Astrocyte (in vitro differentiated cells and primary cell): ENCODE data around the gene SYCN. TPM values are rescaled to one million over a fixed set of nuclear protein-coding genes. Genes with fewer than 3 reads are reported as not detected.

Source experiments
- DNase-seq: peaks from one replicate; pipeline ENCODE4 v3.0.0-alpha.2; 2010; ENCODE audit warnings: low read depth
- FAIRE-seq: peaks from 2 replicates; lab custom pipeline; 2011; peaks lifted over from hg19 to GRCh38; lab: Jason Lieb, UNC
- H2AFZ ChIP-seq: 2 replicates; pipeline ENCODE4 v1.6.0; 2012; ENCODE audit warnings: low read depth, low read length, inconsistent platforms
- H3K27ac ChIP-seq: 2 replicates; pipeline ENCODE4 v1.5.1; 2011; ENCODE audit warnings: low read depth, low read length, inconsistent platforms
- H3K27me3 ChIP-seq: 2 replicates; pipeline ENCODE4 v1.6.0; 2011; ENCODE audit warnings: low read length, inconsistent platforms; ENCODE audit not compliant: insufficient read depth
- H3K36me3 ChIP-seq: 2 replicates; pipeline ENCODE4 v1.5.1; 2011; ENCODE audit warnings: low read length, inconsistent platforms; ENCODE audit not compliant: insufficient read depth
- H3K4me1 ChIP-seq: 2 replicates; pipeline ENCODE4 v1.5.1; 2011; ENCODE audit warnings: low read length, inconsistent platforms; ENCODE audit not compliant: insufficient read depth
- H3K4me2 ChIP-seq: 2 replicates; pipeline ENCODE4 v1.6.0; 2012; ENCODE audit warnings: low read length, inconsistent platforms
- H3K4me3 ChIP-seq: 2 replicates; pipeline ENCODE4 v1.5.1; 2011; ENCODE audit warnings: low read depth, mild to moderate bottlenecking, low read length, inconsistent platforms; ENCODE audit not compliant: insufficient read depth
- H3K79me2 ChIP-seq: 2 replicates; pipeline ENCODE4 v1.6.0; 2012; ENCODE audit warnings: mild to moderate bottlenecking, low read length, inconsistent platforms; ENCODE audit not compliant: insufficient read depth
- H3K9ac ChIP-seq: 2 replicates; pipeline ENCODE4 v1.6.0; 2012; ENCODE audit warnings: mild to moderate bottlenecking, low read length, inconsistent platforms
- H3K9me3 ChIP-seq: 2 replicates; pipeline ENCODE4 v1.5.1; 2012; ENCODE audit warnings: low read depth, mild to moderate bottlenecking, low read length, inconsistent platforms; ENCODE audit not compliant: insufficient read depth
- H4K20me1 ChIP-seq: 2 replicates; pipeline ENCODE4 v1.6.0; 2012; ENCODE audit warnings: low read length, inconsistent platforms; ENCODE audit not compliant: insufficient read depth
- H3K27ac Mint-ChIP-seq: one replicate; pipeline ENCODE4 v1.8.0; 2021; ENCODE audit warnings: mild to moderate bottlenecking, mixed read lengths; ENCODE audit not compliant: unreplicated experiment
- H3K27me3 Mint-ChIP-seq: one replicate; pipeline ENCODE4 v1.8.0; 2021; ENCODE audit warnings: low read depth, mixed read lengths; ENCODE audit not compliant: unreplicated experiment
- H3K36me3 Mint-ChIP-seq: one replicate; pipeline ENCODE4 v1.8.0; 2021; ENCODE audit warnings: low read depth, mixed read lengths; ENCODE audit not compliant: unreplicated experiment
- H3K4me1 Mint-ChIP-seq: one replicate; pipeline ENCODE4 v1.8.0; 2021; ENCODE audit warnings: low read depth, mixed read lengths; ENCODE audit not compliant: unreplicated experiment
- H3K4me3 Mint-ChIP-seq: one replicate; pipeline ENCODE4 v1.8.0; 2021; ENCODE audit warnings: mild to moderate bottlenecking, moderate library complexity, mixed read lengths; ENCODE audit not compliant: unreplicated experiment
- H3K9me3 Mint-ChIP-seq: one replicate; pipeline ENCODE4 v1.8.0; 2021; ENCODE audit warnings: mild to moderate bottlenecking, mixed read lengths; ENCODE audit not compliant: unreplicated experiment
- EZH2 ChIP-seq: IDR thresholded peaks from 2 replicates; pipeline ENCODE4 v1.6.1; 2012; ENCODE audit warnings: mild to moderate bottlenecking, low read length, inconsistent platforms; ENCODE audit not compliant: insufficient read depth
- total RNA-seq: library from RNA; stranded (reverse); gene quantifications from 2 replicates; pipeline ENCODE4 v1.2.1, GENCODE V29; 2021
- TF ChIP-seq, protein P1 (sequence below): IDR thresholded peaks from 2 replicates; pipeline ENCODE4 v1.5.1; 2011; ENCODE audit warnings: low read depth, mild to moderate bottlenecking, inconsistent platforms, low read length, moderate library complexity; ENCODE audit not compliant: insufficient read depth

Gene SYCN
- total RNA-seq, 1 donor from 2014 or later = not detected

DNA sequence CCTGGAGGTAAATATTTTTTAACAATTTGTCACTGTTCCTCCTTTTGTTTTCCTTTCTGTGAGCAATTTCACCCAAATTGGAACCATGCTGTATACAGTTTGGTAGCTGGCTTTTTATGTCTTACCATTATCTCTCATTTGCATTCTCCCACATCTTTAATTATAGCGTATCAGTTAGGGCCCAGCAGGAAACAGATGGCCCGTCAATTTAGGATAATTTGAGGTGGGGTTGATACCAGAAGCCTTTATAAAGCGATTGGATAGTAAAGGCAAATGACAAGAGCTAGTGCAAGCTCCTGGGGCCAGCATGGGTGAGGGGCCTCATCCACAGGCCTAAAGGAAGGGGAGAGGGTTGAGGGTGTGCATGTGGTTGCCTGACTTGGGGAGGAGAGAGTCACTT lies 48.4 kb upstream of the SYCN start:
- Histone ChIP-seq H3K4me3 (no peak overlapping the region), H4K20me1 (no peaks in the 10 kb centered on the region), H3K27ac (no peak overlapping the region), H3K9ac (no peak overlapping the region), H3K36me3 (no peaks in the 10 kb centered on the region), H3K9me3 (no peaks in the 10 kb centered on the region), H3K4me1 (no peaks in the 10 kb centered on the region), H2AFZ (no peak overlapping the region), H3K4me2 (no peak overlapping the region), H3K27me3 (peaks cover 39% of the 10 kb centered on the region), H3K79me2 (no peaks in the 10 kb centered on the region)
- H3K4me3 Mint-ChIP-seq = no peak overlapping the region
- no peaks in the 10 kb centered on the region for H3K36me3 Mint-ChIP-seq
- peaks cover 68% of the 10 kb centered on the region for H3K27me3 Mint-ChIP-seq
- H3K4me1 Mint-ChIP-seq = no peaks in the 10 kb centered on the region
- peaks cover 3% of the 10 kb centered on the region for H3K9me3 Mint-ChIP-seq
- no peak for DNase-seq
- FAIRE-seq = no peak
- H3K27ac Mint-ChIP-seq = no peak overlapping the region
- no peak for TF ChIP-seq EZH2
- TF ChIP-seq, protein P1, sequence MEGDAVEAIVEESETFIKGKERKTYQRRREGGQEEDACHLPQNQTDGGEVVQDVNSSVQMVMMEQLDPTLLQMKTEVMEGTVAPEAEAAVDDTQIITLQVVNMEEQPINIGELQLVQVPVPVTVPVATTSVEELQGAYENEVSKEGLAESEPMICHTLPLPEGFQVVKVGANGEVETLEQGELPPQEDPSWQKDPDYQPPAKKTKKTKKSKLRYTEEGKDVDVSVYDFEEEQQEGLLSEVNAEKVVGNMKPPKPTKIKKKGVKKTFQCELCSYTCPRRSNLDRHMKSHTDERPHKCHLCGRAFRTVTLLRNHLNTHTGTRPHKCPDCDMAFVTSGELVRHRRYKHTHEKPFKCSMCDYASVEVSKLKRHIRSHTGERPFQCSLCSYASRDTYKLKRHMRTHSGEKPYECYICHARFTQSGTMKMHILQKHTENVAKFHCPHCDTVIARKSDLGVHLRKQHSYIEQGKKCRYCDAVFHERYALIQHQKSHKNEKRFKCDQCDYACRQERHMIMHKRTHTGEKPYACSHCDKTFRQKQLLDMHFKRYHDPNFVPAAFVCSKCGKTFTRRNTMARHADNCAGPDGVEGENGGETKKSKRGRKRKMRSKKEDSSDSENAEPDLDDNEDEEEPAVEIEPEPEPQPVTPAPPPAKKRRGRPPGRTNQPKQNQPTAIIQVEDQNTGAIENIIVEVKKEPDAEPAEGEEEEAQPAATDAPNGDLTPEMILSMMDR = no peak

DNA sequence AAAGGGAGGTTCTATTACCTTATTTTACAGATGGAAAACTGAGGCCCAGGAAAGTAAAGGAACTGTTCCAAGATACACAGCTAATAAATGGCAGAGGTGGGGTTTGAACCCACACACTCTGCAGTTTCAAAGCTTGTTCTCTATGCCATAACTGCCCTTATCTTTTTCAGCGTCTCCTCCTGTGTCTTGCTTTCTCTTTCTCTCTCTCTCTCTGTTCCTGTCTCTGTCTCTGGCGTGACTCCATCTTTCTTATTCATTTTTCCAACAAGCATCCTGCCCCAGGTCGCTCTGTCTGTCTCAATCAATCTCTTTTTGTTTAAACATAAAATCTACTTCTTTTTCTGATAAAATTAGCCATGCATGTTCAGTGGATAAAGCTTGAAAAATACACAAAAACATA lies 47.8 kb upstream of the SYCN start:
- no peaks in the 10 kb centered on the region for H3K79me2 ChIP-seq
- no peak overlapping the region for H3K9ac ChIP-seq
- Mint-ChIP-seq H3K27ac (no peak overlapping the region), H3K9me3 (peaks cover 3% of the 10 kb centered on the region), H3K27me3 (peaks cover 71% of the 10 kb centered on the region), H3K4me3 (no peak overlapping the region), H3K4me1 (no peaks in the 10 kb centered on the region), H3K36me3 (no peaks in the 10 kb centered on the region)
- DNase-seq (no peak), FAIRE-seq (no peak)
- no peaks in the 10 kb centered on the region for H4K20me1 ChIP-seq
- H3K27ac ChIP-seq = no peak overlapping the region
- H3K4me3 ChIP-seq = no peak overlapping the region
- peaks cover 43% of the 10 kb centered on the region for H3K27me3 ChIP-seq
- H3K36me3 ChIP-seq = no peaks in the 10 kb centered on the region
- H3K9me3 ChIP-seq = no peaks in the 10 kb centered on the region
- TF ChIP-seq, protein P1 = no peak
- no peak for TF ChIP-seq EZH2
- no peak overlapping the region for H3K4me2 ChIP-seq
- no peaks in the 10 kb centered on the region for H3K4me1 ChIP-seq
- no peak overlapping the region for H2AFZ ChIP-seq

DNA sequence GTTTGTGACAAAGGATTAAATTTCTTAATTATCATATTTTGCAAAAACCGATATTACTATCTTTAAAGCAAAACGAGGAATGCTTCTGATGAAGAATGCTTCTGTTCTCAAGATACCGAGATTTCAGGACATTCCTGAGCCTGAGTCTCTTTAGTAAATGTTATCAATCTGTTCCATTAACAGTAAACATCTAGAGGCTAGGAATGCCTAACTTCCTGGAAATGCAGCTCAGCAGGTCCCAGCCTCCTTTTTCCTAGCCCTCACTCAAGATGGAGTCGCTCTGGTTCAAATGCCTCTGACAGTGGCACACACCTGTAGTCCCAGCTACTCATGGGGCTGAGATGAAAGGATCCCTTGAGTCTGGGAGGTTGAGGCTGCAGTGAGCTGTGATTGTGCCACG lies 47.0 kb upstream of the SYCN start:
- no peaks in the 10 kb centered on the region for H4K20me1 ChIP-seq
- no peaks in the 10 kb centered on the region for H3K36me3 Mint-ChIP-seq
- TF ChIP-seq EZH2 = no peak
- TF ChIP-seq, protein P1 = no peak
- no peak overlapping the region for H3K27ac ChIP-seq
- H3K36me3 ChIP-seq = no peaks in the 10 kb centered on the region
- no peaks in the 10 kb centered on the region for H3K4me1 ChIP-seq
- H3K4me3 Mint-ChIP-seq = no peak overlapping the region
- no peak overlapping the region for H3K27ac Mint-ChIP-seq
- no peaks in the 10 kb centered on the region for H3K4me1 Mint-ChIP-seq
- H3K79me2 ChIP-seq = no peaks in the 10 kb centered on the region
- H2AFZ ChIP-seq = no peak overlapping the region
- H3K4me2 ChIP-seq = no peak overlapping the region
- no peak for FAIRE-seq
- peaks cover 3% of the 10 kb centered on the region for H3K9me3 Mint-ChIP-seq
- no peak overlapping the region for H3K4me3 ChIP-seq
- H3K27me3 ChIP-seq = peaks cover 39% of the 10 kb centered on the region
- H3K9ac ChIP-seq = no peak overlapping the region
- no peaks in the 10 kb centered on the region for H3K9me3 ChIP-seq
- DNase-seq = no peak
- peaks cover 65% of the 10 kb centered on the region for H3K27me3 Mint-ChIP-seq
